Superior temporal gyrus (tissue), 1 donor: ENCODE results near the gene HHATL.

ENCODE experiments used
- DNase-seq: peaks from one replicate; pipeline ENCODE4 v3.0.0-alpha.2; 2016; ENCODE audit errors: extremely low spot score

The HHATL gene

DNA sequence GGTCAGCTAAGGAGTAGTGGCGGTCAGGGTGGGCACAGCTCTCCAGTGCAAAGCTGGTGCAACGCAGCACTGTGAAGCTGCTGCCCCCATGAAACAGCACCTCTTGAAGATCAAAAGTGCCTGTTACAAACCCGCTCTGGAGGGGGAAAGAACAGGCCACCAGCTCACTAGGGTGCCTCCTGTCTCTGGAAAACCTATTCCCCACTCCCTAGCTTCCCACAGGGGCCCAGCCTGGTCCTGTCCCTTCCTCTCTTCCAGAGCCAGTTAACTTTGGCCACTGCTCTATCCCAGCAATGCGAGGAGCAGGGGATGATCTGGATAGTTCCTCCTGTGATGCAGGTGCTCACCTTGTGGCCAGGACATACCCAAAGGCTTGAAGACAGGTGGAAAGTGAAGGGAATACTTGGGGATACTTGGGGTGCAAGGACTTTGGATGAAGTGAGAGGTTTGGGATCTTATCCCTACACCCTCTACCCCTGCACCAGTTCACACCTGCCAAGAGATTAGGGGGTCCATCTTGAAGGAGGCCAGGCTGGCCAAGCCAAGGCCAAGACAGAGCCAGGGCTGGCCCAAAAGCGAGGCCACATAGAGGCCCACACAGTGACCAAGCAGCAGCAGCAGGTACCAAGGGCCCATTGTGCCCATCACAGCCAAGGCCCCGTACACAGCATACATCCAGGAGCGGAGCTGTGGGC is 4.2 kb downstream of the HHATL start:
- DNase-seq, result no peak

DNA sequence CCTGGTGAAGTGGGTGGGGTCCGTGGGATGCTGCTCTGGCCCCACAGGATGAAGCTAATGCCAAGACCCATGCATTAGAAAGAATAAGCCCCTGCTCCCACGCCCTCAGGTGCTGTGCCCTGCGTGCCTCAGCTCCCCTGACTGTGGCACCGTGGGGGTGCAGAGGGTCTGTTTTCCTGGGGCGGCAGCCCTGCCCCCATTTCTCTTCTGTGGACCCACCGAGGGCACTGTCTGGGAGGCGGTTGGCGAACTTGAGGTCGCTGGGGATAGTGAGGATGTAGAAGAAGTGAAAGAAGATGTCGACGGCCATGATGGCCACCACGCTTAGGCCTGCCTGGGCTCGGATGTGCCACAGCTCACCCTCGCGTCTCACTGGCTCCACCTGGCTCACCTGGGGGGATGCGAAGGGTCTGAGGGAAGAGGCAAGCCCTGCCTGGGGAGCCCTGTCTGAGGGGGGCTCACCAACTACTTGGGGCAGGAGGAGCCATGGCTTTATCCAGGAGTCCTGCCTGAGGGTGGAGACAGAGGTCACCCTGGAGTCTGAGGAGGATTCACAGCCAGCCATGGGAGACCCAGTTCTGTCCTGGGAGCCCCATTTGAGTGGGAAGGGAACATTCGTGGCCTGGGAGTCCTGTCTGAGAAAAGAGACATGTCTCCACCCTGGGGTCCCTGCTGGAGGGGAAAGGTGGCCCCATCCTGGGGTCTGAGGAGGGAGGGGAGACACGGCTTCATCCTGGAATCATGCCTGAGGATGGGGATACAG is 5.1 kb downstream of the HHATL start:
- DNase-seq, result no peak

DNA sequence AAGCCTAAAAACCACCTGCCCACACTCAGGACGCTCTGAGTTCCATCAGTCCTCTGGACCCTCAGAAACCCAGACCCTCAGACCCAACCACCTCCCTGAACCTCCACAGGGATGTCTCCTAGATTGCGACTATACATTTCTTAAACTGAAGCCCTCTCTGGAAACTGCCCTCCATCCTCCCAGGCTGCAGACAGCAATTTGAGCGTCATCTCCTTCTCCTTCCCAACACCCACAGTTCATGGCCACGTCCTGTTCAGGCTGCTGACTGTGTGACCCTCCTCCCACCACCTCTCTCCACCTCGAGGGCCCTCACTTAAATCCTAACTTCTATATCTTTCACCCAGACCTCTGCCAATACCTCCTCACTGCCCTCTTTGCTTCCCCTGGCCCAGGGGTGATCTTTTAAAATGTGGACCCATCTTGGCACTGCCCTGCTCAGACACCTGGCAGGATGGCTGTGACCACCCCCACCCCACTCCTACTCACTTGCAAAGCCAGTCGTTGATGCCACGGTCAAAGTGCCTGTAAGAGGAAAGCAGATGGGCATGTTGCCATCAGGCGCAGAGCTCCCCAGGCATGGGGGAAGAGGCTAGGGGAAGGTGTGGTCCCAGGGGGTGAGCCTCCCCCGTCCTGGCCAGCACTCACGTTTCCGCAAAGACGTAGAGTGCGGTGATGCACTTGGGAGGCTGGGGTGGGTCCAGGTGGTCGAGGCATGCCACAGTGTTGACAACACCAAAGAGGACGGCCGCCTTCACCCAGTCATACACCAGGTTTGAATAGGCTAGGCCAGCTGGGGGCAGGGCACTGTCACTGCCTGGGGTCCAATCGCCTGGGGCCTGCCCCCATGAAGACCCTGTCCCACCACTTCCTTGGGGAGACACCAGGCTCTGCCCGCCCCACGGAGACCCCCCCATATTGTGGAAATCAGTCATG is 6.0 kb downstream of the HHATL start:
- no peak for DNase-seq

DNA sequence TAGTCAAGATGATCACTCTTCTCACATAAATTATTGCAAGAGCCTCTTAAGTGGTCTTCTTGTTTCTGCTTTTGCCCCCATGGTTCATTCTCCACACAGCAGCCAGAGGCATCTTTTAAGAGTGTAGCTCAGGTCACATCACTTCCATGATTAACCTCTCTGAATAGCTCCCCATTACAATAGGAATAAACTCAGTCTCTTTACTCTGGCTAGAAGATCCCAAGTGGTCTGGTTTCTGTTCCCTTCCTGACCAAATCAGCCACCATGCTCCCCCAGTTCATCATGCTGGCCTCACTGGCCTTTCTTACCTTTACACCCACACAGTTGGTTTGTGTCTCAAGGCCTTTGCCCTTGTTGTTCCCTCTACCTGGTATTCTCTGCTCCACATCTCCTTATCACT is 8.2 kb downstream of the HHATL start:
- no peak for DNase-seq

DNA sequence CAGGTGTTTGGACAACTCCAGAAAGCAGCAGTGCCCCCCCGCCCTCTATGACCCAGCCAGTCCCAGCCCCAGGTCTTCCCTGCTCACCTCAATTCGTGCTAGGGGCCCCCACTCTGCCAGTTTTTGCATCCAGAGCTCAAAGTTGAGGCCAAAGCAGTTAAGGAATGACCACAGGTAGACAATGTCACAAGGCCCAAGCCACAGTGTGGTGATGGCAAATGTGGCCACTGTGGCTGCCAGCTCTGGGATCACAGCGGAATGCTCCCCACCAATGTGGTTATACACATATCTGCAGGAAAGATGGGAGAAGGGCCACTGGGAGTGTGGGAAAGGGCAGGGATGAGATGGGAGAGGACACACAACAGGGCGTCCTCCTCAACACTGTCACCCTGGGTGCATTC is 9.1 kb downstream of the HHATL start:
- DNase-seq, result no peak

DNA sequence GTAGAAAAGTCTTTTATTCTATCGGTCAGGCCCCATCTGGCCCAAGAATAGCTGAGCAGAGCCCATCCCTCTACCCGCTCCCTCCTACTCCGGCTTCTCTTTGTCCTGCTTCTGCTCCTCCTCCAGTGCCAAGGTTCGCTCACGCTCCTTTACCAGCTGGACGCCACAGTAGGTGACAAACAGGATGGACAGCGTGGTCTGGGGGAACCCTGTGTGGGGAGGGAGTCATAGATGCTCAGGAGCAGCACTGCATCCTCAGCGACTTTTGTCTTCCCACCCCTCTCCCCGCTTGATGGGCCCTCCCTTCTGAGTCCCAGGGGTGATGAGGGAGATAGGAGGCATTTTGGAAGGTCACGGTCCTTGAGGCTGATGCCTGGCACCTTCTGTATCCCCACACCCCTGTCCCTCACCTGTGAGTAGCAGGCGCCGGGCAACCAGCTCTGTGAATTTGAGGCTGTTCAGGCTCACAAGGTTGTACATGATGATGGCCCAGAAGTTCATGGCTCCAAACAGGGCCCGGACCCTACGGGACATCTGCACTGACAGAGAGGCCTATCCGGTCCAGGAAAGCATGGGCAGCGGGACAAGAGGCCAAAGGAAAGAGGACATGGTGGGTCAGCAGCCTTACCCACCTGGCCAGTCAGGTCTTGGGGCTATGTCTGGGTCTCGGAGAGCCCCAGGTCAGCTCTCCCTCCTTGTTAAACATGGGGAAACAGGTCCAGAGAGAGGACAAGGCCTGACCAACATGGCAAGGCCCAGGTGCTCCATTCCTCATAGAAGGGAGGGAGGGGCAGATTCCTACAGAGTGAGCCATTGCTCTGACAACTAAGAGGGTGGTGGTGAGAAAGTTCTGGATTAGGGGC is 9.7 kb downstream of the HHATL start:
- DNase-seq, result no peak

DNA sequence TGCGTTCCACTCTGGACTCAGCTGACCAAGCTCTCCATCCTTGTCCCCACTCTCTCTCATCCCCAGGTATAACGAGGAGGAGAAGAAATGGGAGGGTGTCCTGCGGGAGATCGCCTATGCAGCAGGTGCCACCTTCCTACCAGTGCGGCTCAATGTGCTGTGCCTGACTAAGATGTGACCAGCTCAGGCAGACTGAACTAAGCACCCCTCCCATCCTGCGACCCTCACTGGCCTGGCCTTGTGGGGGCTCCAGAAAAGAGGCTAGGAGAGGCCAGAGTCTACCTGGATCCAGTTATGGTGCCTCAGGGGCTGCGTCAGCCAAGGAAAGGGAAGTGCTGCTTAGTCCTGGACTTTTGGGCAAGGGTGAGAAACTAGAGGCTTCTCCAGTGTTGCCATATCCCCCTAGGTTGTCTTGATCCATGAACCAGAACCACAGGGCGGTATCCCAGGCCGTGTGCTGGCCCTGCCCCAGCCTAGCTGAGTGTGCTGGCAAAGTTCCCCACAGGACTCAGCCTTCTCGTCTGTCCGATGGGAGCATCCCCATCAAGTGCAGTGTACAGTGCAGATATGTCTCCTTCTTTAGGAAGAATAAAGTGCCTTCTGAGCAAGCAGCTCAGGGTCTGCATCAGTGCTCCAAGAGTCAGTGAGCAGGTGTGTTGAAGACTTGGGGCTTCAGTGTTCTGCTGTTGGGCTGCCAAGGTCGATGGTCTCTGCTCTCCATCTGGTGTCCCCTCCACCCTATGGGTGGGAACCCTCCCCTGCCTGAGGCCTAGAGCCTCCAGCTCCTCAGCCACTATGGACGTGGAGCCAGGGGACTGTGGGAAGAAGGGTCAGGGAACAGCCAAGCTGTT is 10.6 kb downstream of the HHATL start:
- DNase-seq, result no peak

DNA sequence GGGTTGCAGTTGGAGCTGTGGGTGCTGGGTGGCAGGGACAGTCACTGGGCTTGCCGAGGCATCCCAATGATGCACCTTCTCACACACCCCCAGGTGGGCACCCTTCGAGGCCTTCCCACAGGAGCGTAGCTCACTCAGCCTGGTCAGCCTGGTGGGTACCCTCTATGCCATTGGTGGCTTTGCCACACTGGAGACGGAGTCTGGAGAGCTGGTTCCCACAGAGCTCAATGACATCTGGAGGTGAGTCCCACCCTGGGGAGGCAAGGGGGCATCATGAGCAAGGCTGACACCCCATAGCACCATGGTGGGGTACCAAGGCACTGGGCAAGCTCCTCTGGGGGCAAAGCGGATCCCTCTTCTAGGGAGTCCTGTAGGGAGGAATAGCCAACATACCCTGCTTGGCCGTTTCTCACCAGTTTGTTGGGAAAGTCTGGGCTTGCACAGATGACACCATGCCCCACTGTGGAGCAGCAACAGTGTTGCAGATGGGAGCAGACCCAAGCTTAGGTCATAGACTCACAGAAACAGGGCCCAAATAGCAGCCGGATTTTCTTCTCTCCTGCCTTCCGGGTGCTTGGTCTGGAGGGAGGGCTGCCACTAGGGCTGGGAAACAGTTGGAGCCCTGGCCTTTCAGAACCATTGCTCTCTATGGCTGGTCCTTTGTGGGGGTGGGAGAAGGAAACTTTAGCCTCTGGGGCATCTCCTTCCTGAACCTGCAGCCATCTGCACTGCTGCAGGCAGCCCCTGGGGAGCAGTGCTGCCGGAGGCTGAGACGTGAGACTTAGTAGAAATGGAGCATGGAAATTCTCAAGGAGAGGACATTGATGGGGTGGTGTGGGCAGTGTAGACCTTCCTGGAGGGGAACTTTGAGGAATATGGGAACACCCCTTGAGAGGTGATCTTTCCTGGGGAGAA is 11.6 kb downstream of the HHATL start:
- no peak for DNase-seq

DNA sequence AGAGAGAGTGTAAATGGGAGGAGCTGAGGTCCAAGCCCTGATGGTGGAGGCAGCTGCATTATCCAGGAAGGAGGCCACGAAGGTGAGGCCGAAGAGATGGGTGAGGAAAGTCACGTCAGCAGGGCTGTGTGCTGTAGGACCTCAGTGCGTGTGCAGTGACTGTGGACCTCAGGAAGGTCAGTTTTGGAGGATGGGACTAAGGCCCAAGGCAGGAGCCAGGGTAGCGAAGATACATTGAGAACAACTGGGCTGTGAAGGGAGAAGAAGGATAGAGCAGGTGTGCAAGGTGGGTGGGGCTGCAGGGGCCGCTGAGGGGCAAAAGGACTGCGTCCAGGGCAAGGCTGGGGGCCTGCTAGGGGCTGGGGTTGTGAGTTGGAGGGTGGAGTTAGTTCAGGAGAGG is 12.4 kb downstream of the HHATL start:
- no peak for DNase-seq

DNA sequence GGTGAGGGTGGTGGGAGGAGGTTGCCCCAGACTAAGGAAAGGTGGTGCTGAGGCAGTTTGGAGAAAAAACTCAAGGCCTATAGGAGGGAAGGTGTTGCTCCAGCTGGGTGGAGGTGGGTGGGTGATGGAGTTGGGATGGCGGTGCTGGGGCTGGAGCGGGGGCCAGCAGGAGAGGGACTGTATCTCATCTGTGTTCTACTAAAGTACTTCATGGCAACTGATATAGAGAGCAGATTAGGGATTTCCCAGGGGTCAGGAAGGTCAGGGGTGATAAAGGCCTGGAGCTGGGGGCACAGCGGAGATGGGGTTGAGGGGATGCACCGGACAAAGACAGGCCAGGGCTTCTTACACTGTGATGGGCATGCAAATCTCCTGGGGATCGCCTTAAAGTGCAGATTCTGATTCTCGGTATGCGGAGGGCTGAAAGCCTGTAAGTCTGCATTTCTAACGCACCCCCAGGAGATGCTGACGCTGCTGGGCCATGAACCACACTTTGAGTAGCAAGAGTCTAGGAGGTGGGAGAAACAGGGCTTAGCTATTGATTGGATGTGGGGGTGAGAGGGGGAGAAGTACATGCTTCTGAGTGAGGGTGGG is 13.1 kb downstream of the HHATL start:
- no peak for DNase-seq

DNA sequence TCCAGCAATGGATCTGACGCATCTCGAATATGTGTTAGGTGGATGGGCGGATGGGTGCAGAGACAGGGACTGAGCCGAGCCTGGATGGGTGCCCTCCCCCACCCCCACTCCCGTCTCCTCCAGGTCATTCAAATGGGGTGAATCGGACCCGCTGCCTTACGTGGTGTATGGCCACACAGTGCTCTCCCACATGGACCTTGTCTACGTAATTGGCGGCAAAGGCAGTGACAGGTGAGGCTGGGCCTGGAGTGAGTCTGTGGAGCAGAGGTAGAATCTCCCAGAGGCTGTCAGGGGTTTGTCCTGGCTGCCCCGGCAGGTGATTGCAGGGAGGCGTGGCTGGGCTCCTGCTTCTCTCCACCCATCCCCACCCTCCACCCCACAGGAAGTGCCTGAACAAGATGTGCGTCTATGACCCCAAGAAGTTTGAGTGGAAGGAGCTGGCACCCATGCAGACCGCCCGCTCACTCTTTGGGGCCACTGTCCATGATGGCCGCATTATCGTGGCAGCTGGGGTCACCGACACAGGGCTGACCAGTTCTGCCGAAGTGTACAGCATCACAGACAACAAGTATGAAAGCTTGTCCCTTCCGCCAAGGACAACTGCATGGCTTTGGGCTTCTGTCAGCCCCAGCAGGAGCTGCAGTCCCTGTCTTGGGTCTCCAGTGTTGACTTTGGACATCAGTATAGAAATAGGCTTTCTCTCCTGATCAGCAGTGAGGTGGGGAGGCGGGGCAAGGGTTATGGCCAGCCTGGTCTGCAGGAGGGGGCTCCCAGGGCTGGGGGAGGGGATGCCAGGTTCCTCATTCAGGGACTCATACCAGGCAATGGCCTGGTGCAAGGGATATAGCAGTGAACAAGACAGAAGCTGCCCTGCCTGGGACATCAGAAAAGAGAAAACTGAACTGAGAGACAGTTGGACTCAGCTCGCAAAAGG is 13.8 kb downstream of the HHATL start:
- DNase-seq, result no peak

DNA sequence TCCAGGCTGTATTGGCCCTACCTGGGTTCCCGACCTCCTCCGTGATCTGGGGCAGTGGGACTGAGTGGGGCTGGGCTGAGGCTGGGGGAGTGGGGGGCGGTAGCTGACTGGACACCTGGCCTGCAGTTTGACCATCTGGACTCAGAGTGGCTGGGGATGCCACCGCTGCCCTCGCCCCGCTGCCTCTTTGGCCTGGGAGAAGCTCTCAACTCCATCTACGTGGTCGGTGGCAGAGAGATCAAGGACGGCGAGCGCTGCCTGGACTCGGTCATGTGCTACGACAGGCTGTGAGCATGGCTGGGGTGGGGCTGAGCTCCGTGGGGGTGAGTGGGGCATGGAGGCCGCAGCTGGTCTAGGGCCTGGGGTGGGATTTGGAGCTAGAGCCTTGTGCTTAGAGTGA is 14.6 kb downstream of the HHATL start:
- DNase-seq, result no peak

DNA sequence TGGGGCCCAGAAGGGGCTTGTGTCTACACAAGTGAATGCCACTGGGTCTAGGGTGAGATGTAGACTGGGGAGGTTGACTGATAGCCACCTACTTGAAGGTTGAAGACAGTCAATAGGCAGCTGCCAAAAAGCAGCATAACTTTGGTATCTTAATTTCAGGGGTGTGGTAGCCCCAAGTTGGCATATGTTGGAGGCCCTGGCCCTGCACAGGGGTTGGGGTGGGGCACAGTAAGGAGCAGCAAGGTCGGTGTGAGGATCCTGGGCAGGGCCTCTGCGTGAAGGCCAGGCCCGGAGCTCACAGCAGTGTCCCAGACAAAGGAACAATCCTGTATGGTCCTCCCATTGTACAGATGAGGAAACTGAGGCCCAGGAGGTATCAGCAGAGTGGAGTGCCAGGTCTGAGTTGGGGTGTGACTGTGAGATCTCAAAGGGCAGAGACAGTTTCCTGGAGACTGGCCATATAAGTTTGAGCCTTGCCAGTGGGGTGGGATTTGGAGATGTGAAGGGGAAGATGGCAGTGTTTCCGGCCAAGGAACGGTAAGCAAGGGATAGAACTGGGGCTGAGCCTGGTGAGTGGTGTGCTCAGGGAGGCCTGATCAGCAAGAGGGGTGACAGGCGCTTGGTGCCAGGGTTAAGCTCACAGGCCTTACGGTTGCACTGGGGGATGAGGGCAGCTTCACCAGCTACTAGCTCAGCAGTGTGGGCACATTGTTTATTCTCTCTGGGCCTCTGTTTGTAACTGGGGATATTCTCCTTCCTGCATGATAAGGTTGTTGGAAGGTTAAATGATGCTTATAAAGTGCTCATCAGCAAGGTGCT is 15.6 kb downstream of the HHATL start:
- DNase-seq, result no peak

DNA sequence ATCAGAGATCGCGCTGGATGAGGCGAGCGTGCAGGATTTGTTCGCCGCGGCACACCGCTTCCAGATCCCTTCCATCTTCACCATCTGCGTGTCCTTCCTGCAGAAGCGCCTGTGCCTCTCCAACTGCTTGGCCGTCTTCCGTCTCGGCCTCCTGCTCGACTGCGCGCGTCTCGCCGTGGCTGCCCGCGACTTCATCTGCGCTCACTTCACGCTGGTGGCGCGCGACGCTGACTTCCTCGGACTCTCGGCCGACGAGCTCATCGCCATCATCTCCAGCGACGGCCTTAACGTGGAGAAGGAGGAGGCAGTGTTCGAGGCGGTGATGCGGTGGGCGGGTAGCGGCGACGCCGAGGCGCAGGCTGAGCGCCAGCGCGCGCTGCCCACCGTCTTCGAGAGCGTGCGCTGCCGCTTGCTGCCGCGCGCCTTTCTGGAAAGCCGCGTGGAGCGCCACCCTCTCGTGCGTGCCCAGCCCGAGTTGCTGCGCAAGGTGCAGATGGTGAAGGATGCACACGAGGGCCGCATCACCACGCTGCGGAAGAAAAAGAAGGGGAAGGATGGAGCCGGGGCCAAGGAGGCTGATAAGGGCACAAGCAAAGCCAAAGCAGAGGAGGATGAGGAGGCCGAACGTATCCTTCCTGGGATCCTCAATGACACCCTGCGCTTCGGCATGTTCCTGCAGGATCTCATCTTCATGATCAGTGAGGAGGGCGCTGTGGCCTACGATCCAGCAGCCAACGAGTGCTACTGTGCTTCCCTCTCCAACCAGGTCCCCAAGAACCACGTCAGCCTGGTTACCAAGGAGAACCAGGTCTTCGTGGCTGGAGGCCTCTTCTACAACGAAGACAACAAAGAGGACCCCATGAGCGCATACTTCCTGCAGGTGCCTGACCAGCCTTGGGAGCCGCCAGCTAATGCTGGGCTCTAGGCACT is 16.4 kb downstream of the HHATL start:
- no peak for DNase-seq

DNA sequence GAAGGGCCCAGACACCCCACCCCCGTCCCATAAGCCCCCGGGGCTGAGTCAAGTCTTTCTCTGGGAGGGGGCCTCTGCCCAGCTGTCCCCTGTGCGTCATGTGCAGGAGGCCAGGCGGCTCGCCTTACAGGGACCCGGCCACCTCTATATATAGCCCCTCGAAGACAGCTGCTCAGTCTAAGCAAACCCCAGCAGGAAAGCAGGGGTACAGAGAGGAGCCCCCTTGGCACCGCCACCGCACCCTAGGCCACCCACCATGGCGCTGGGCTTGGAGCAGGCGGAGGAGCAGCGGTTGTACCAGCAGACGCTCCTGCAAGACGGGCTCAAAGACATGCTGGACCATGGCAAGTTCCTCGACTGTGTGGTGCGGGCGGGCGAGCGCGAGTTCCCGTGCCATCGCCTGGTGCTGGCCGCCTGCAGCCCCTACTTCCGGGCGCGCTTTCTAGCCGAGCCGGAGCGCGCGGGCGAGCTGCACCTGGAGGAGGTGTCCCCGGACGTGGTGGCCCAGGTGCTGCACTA is 17.2 kb downstream of the HHATL start, which contains the start of gene KLHL40:
KLHL40 (plus strand) TSS at position 175 of the 519 bp plus-strand sequence; CDS start at position 257, 82 bp downstream.
- no peak for DNase-seq
